Naive thymus-derived CD8-positive, alpha-beta T cell (primary cell): Measurements from ENCODE around the gene CELF6. TPM values are rescaled to one million over a fixed set of nuclear protein-coding genes. Genes with fewer than 3 reads are reported as not detected.

ENCODE experiments used
- ATAC-seq, 2 donors: fragments of 150-1000 bp; cut with Tn5 transposase in 1 of 2; sonication (Bioruptor Pico), chemical (Tn5 transposase) in 1 of 2; 1 replicate in 1 of 2; 2 replicates in 1 of 2; pipeline ENCODE4 v1.10.0; 2021; ENCODE audit warnings: mild to moderate bottlenecking in 2 of 2, moderate library complexity in 2 of 2
- POLR2A ChIA-PET: fragments of 350-600 bp; sonication (Branson Sonifier 250); formaldehyde crosslinking; loops from one replicate; lab custom pipeline; 2021; ENCODE audit warnings: antibody characterized with exemption; lab: Charles Lee
- DNase-seq, 10 donors: peaks; one replicate each; pipeline versions ENCODE4 v3.0.0 to v3.0.0-alpha.2; 2020 to 2022
- H3K27ac Mint-ChIP-seq, 10 donors: one replicate each; pipeline ENCODE4 v1.8.0; 2020 to 2022; ENCODE audit warnings: mild to moderate bottlenecking in 10 of 10, mixed read lengths in 10 of 10, moderate library complexity in 4 of 10, inconsistent platforms in 1 of 10
- H3K27me3 Mint-ChIP-seq, 5 donors: one replicate each; pipeline ENCODE4 v1.8.0; 2021 to 2022; ENCODE audit warnings: mixed read lengths in 5 of 5
- H3K36me3 Mint-ChIP-seq, 3 donors: one replicate each; pipeline ENCODE4 v1.8.0; 2020 to 2022; ENCODE audit warnings: mixed read lengths in 3 of 3, mild to moderate bottlenecking in 2 of 3, inconsistent platforms in 1 of 3
- H3K4me1 Mint-ChIP-seq, 4 donors: one replicate each; pipeline ENCODE4 v1.8.0; 2021 to 2022; ENCODE audit warnings: mixed read lengths in 4 of 4
- H3K4me3 Mint-ChIP-seq, 10 donors: one replicate each; pipeline ENCODE4 v1.8.0; 2020 to 2022; ENCODE audit warnings: mild to moderate bottlenecking in 10 of 10, mixed read lengths in 10 of 10, moderate library complexity in 6 of 10, inconsistent platforms in 1 of 10
- H3K9me3 Mint-ChIP-seq, 9 donors: one replicate each; pipeline ENCODE4 v1.8.0; 2020 to 2022; ENCODE audit warnings: mixed read lengths in 9 of 9, mild to moderate bottlenecking in 3 of 9, inconsistent platforms in 1 of 9, moderate library complexity in 1 of 9
- polyA plus RNA-seq, 3 donors: library from polyadenylated mRNA; unstranded; fragments of 300-500 nt; fragmentation: Illumina TruSeq; gene quantifications; one replicate each; pipeline ENCODE4 v1.2.3, GENCODE V29; 2021
- total RNA-seq, 8 experiments: library from RNA in 2 of 8; stranded (reverse) in 2 of 8; gene quantifications; one replicate each; pipeline ENCODE4 v1.2.3 and lab custom pipeline; 2021 to 2026

Gene CELF6
- total and polyA plus RNA-seq, 5 experiments from 2014 or later: 0.18 to 5.9 (median 4.7) TPM; not detected in 2

- peaks cover 4 to 8% (median 6%) of the 10 kb centered on the region in 4 donors for H3K4me1 Mint-ChIP-seq
- H3K36me3 Mint-ChIP-seq: no peaks in the 10 kb centered on the region
- ATAC-seq (no peak), DNase-seq (no peak)
- H3K27ac Mint-ChIP-seq: no peak overlapping the region
- no peak overlapping the region for H3K4me3 Mint-ChIP-seq
- POLR2A ChIA-PET: interaction anchor here (0.5 to 1.3 kb wide), 4 partner anchors 13 to 406 kb away, joined by 3 to 5 read pairs (median 4); no protein-coding TSS in a partner anchor
- no peaks in the 10 kb centered on the region for H3K27me3 Mint-ChIP-seq
- H3K9me3 Mint-ChIP-seq: peaks cover 0 to 2% (median 0%) of the 10 kb centered on the region in 9 donors
Measured at GRCh38 chr15:72313881-72314280, 6.1 kb downstream of the CELF6 start.

- DNase-seq (no peak), ATAC-seq (no peak)
- H3K27ac Mint-ChIP-seq: no peak overlapping the region
- H3K27me3 Mint-ChIP-seq: no peaks in the 10 kb centered on the region
- no peak overlapping the region for H3K4me3 Mint-ChIP-seq
- POLR2A ChIA-PET: interaction anchor here (0.5 to 1.3 kb wide), 3 partner anchors 14 to 407 kb away, joined by 3 to 5 read pairs (median 4); no protein-coding TSS in a partner anchor
- H3K4me1 Mint-ChIP-seq: peaks cover 0 to 4% (median 1%) of the 10 kb centered on the region in 4 donors
- no peaks in the 10 kb centered on the region for H3K9me3 Mint-ChIP-seq
- H3K36me3 Mint-ChIP-seq: no peaks in the 10 kb centered on the region
Measured at GRCh38 chr15:72313448-72313840, 6.5 kb downstream of the CELF6 start.

GRCh38 chr15:72312605-72313447, 7.1 kb downstream of the CELF6 start:
- Mint-ChIP-seq H3K4me3 (no peak overlapping the region), H3K4me1 (no peaks in the 10 kb centered on the region), H3K36me3 (no peaks in the 10 kb centered on the region), H3K27ac (no peak overlapping the region), H3K9me3 (no peaks in the 10 kb centered on the region), H3K27me3 (no peaks in the 10 kb centered on the region)
- ATAC-seq (peak; percentile 85 to 89), DNase-seq (peak in 9 of 10 donors; percentile 19 to 57 (median 43))
- POLR2A ChIA-PET: interaction anchor here (0.6 to 1.3 kb wide), 3 partner anchors 12 to 64 kb away, joined by 3 to 4 read pairs (median 3); no protein-coding TSS in a partner anchor

GRCh38 chr15:72307026-72307425, 12.9 kb downstream of the CELF6 start:
- no peaks in the 10 kb centered on the region for H3K27me3 Mint-ChIP-seq
- no peaks in the 10 kb centered on the region for H3K9me3 Mint-ChIP-seq
- peak overlapping the region in 2 of 10 donors; percentile 52 to 96 for H3K27ac Mint-ChIP-seq
- POLR2A ChIA-PET: no interaction called here
- no peak overlapping the region for H3K4me3 Mint-ChIP-seq
- peaks cover 4 to 7% (median 5%) of the 10 kb centered on the region in 4 donors for H3K4me1 Mint-ChIP-seq
- no peak for DNase-seq
- no peak for ATAC-seq
- peaks cover 0 to 3% (median 0%) of the 10 kb centered on the region in 3 donors for H3K36me3 Mint-ChIP-seq

- DNase-seq: peak in 9 of 10 donors; percentile 14 to 85 (median 58)
- H3K36me3 Mint-ChIP-seq: peaks cover 0 to 3% (median 0%) of the 10 kb centered on the region in 3 donors
- peaks cover 4 to 7% (median 5%) of the 10 kb centered on the region in 4 donors for H3K4me1 Mint-ChIP-seq
- peak overlapping the region in 1 of 10 donors; percentile 20 for H3K4me3 Mint-ChIP-seq
- H3K9me3 Mint-ChIP-seq: no peaks in the 10 kb centered on the region
- POLR2A ChIA-PET: no interaction called here
- peak overlapping the region in 8 of 10 donors; percentile 49 to 96 (median 74) for H3K27ac Mint-ChIP-seq
- peak; percentile 89 to 94 for ATAC-seq
- H3K27me3 Mint-ChIP-seq: no peaks in the 10 kb centered on the region
Measured at GRCh38 chr15:72306211-72306785, 13.7 kb downstream of the CELF6 start.

GRCh38 chr15:72304596-72304995, 15.4 kb downstream of the CELF6 start:
- Mint-ChIP-seq H3K4me1 (peaks cover 4 to 7% (median 5%) of the 10 kb centered on the region in 4 donors), H3K36me3 (peaks cover 0 to 3% (median 0%) of the 10 kb centered on the region in 3 donors), H3K9me3 (no peaks in the 10 kb centered on the region), H3K27ac (peak overlapping the region in 3 of 10 donors; percentile 35 to 96 (median 84)), H3K4me3 (no peak overlapping the region), H3K27me3 (no peaks in the 10 kb centered on the region)
- DNase-seq (no peak), ATAC-seq (no peak)
- POLR2A ChIA-PET: no interaction called here

GRCh38 chr15:72302955-72303354, 17.0 kb downstream of the CELF6 start:
- ATAC-seq (no peak), DNase-seq (no peak)
- POLR2A ChIA-PET: no interaction called here
- Mint-ChIP-seq H3K36me3 (peaks cover 0 to 3% (median 0%) of the 10 kb centered on the region in 3 donors), H3K4me3 (no peak overlapping the region), H3K4me1 (peaks cover 4 to 7% (median 5%) of the 10 kb centered on the region in 4 donors), H3K27me3 (no peaks in the 10 kb centered on the region), H3K9me3 (no peaks in the 10 kb centered on the region), H3K27ac (no peak overlapping the region)

- no peak overlapping the region for H3K27ac Mint-ChIP-seq
- H3K4me3 Mint-ChIP-seq: no peak overlapping the region
- DNase-seq (no peak), ATAC-seq (no peak)
- H3K9me3 Mint-ChIP-seq: no peaks in the 10 kb centered on the region
- H3K36me3 Mint-ChIP-seq: no peaks in the 10 kb centered on the region
- no peaks in the 10 kb centered on the region for H3K27me3 Mint-ChIP-seq
- H3K4me1 Mint-ChIP-seq: no peaks in the 10 kb centered on the region
- POLR2A ChIA-PET: no interaction called here
Measured at GRCh38 chr15:72289597-72290325, 30.2 kb downstream of the CELF6 start.

GRCh38 chr15:72288796-72289596, 31.0 kb downstream of the CELF6 start:
- DNase-seq (no peak), ATAC-seq (no peak)
- no peak overlapping the region for H3K4me3 Mint-ChIP-seq
- H3K9me3 Mint-ChIP-seq: no peaks in the 10 kb centered on the region
- H3K27ac Mint-ChIP-seq: no peak overlapping the region
- H3K36me3 Mint-ChIP-seq: no peaks in the 10 kb centered on the region
- no peaks in the 10 kb centered on the region for H3K4me1 Mint-ChIP-seq
- POLR2A ChIA-PET: no interaction called here
- H3K27me3 Mint-ChIP-seq: no peaks in the 10 kb centered on the region

- POLR2A ChIA-PET: no interaction called here
- Mint-ChIP-seq H3K36me3 (no peaks in the 10 kb centered on the region), H3K27me3 (no peaks in the 10 kb centered on the region), H3K4me1 (no peaks in the 10 kb centered on the region), H3K27ac (peak overlapping the region in 1 of 10 donors; percentile 83), H3K9me3 (no peaks in the 10 kb centered on the region), H3K4me3 (no peak overlapping the region)
- peak; percentile 76 to 87 for ATAC-seq
- peak; percentile 17 to 71 (median 43) for DNase-seq
Measured at GRCh38 chr15:72285927-72286516, 33.9 kb downstream of the CELF6 start.

GRCh38 chr15:72285402-72285801, 34.6 kb downstream of the CELF6 start:
- no peak overlapping the region for H3K4me3 Mint-ChIP-seq
- POLR2A ChIA-PET: no interaction called here
- DNase-seq (no peak), ATAC-seq (no peak)
- no peaks in the 10 kb centered on the region for H3K36me3 Mint-ChIP-seq
- no peaks in the 10 kb centered on the region for H3K27me3 Mint-ChIP-seq
- H3K9me3 Mint-ChIP-seq: no peaks in the 10 kb centered on the region
- no peaks in the 10 kb centered on the region for H3K4me1 Mint-ChIP-seq
- no peak overlapping the region for H3K27ac Mint-ChIP-seq

- no peak for ATAC-seq
- H3K4me1 Mint-ChIP-seq: no peaks in the 10 kb centered on the region
- no peaks in the 10 kb centered on the region for H3K9me3 Mint-ChIP-seq
- H3K27me3 Mint-ChIP-seq: no peaks in the 10 kb centered on the region
- H3K4me3 Mint-ChIP-seq: no peak overlapping the region
- POLR2A ChIA-PET: no interaction called here
- no peaks in the 10 kb centered on the region for H3K36me3 Mint-ChIP-seq
- no peak overlapping the region for H3K27ac Mint-ChIP-seq
- no peak for DNase-seq
Measured at GRCh38 chr15:72284781-72285180, 35.2 kb downstream of the CELF6 start.
